ENCODE results near the gene DLG2.

The DLG2 gene

DNA sequence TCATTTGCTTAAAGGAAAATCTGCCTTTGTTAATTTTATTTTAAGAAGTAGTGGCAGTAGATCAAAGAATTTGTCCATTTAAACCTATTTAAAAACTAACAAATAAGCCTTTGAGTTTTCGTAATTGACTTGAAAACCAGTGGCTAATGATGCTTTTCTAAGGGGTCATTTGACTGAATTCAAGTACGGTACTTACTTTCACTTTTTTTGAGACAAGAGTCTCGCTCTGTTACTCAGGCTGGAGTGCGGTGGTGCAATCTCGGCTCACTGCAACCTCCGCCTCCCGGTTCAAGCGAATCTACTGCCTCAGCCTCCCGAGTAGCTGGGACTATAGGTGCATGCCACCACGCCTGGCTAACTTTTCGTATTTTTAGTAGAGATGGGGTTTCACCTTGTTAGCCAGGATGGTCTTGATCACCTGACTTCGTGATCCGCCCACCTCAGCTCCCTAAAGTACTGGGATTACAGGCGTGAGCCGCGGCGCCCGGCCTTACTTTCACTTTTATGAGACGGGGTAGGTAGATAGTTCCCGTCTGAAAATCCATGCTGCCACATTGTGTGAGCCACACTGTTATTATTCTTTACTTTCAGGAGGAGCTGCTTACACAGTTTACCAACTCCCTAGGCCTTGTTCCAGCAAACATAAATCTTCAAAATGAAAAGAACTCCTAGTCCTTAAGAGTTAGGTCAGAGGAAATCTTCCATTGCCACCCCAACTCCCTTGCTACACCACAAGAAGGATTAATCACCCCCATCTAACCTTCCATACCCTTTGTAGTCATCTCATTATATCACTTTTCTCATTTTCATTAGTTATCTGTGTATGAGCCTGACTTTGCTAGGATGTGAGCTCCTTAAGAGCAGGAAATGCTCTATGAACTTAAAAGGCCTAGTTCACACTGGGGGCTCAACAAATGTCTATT, 1414.4 kb downstream of the DLG2 start:
- POLR2A ChIA-PET: no interaction called here

GRCh38 chr11:84211896-84212295, 1415.2 kb downstream of the DLG2 start:
- DNase-seq (ENCODE audit: low read depth, low spot score): no peak
- no peak overlapping the region for H3K4me3 ChIP-seq (ENCODE audit: low read depth, low read length)
- TF ChIP-seq, protein P1, sequence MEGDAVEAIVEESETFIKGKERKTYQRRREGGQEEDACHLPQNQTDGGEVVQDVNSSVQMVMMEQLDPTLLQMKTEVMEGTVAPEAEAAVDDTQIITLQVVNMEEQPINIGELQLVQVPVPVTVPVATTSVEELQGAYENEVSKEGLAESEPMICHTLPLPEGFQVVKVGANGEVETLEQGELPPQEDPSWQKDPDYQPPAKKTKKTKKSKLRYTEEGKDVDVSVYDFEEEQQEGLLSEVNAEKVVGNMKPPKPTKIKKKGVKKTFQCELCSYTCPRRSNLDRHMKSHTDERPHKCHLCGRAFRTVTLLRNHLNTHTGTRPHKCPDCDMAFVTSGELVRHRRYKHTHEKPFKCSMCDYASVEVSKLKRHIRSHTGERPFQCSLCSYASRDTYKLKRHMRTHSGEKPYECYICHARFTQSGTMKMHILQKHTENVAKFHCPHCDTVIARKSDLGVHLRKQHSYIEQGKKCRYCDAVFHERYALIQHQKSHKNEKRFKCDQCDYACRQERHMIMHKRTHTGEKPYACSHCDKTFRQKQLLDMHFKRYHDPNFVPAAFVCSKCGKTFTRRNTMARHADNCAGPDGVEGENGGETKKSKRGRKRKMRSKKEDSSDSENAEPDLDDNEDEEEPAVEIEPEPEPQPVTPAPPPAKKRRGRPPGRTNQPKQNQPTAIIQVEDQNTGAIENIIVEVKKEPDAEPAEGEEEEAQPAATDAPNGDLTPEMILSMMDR (IDR thresholded peaks at IDR 0.05; ENCODE audit: insufficient read depth, low read length, missing control alignments): no peak
- CTCF ChIA-PET: no interaction called here
- POLR2A ChIA-PET: no interaction called here

More for the DNA sequence above, 1414.4 kb downstream of the DLG2 start:
- H3K4me3 ChIP-seq (ENCODE audit: low read depth, low read length): no peak overlapping the region
- no peak for DNase-seq (ENCODE audit: low read depth, low spot score)
- TF ChIP-seq, protein P1 (IDR thresholded peaks at IDR 0.05; ENCODE audit: insufficient read depth, low read length, missing control alignments): no peak
- CTCF ChIA-PET: no interaction called here

GRCh38 chr11:84194696-84195095, 1432.4 kb downstream of the DLG2 start:
- TF ChIP-seq, protein P1 (IDR thresholded peaks at IDR 0.05; ENCODE audit: insufficient read depth, low read length, missing control alignments): no peak
- DNase-seq (ENCODE audit: low read depth, low spot score): no peak
- ChIA-PET POLR2A (no interaction called here), CTCF (no interaction called here)
- no peak overlapping the region for H3K4me3 ChIP-seq (ENCODE audit: low read depth, low read length)

DNA sequence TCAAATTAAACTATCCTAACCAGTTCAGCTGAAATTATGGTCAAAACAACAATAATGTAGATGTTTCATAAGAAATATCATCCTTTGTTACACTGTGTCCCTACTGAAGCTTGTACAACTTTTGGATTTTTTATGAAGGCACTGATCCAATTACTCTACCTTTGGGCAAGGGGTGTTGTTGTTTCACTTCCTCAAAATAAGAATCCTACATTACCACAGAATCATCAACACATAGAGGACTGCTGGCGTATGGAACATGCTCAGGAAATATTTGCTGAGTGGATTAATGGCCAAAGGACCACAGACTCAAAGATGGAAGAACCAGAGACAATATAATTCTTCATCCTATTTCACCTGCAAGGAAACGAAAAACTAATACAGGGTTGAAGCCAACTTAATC, 1433.4 kb downstream of the DLG2 start:
- POLR2A ChIA-PET: no interaction called here
- no peak overlapping the region for H3K4me3 ChIP-seq (ENCODE audit: low read depth, low read length)
- TF ChIP-seq, protein P1 (IDR thresholded peaks at IDR 0.05; ENCODE audit: insufficient read depth, low read length, missing control alignments): no peak
- no peak for DNase-seq (ENCODE audit: low read depth, low spot score)
- CTCF ChIA-PET: no interaction called here

DNA sequence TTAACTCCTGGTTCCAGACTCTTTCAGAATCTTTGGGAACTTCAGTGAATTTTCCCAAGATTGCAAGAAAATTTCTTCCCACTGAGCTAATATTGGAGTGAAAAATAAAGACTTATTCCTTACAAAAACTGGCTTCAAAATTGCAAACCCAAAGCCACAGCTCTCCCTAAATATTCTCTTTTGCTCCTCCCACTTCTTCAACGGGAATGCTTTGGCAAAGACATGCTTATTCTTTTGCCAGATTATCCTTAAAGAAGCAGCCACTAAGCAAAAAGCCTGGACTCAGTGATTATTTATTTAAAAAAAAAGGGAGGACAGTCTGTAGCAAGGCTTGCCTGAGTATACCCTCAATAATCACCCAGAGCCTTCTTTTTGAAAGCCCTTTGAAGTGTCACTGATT, 1438.6 kb downstream of the DLG2 start:
- TF ChIP-seq, protein P1 (IDR thresholded peaks at IDR 0.05; ENCODE audit: insufficient read depth, low read length, missing control alignments): no peak
- no peak overlapping the region for H3K4me3 ChIP-seq (ENCODE audit: low read depth, low read length)
- POLR2A ChIA-PET: no interaction called here
- no peak for DNase-seq (ENCODE audit: low read depth, low spot score)
- CTCF ChIA-PET: no interaction called here

DNA sequence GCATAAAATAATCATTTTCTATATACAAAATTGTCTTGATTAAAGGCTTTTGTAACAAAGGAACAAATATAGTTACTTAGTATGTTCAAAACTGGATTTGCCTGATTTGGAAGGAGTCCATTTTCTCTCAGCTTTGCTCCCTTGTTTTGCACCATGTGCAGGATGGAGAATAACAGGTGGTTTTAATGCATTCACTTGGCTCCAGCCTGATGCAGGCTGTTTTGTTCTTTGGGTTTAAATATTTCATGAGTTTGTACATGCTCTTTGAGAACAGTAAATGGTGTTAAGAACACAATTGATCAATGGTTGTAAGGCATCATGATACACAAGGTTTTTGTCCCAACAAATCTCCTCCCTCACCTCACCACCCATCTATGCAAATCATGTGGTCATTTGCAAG, 1454.1 kb downstream of the DLG2 start:
- ChIA-PET POLR2A (no interaction called here), CTCF (no interaction called here)
- TF ChIP-seq, protein P1 (IDR thresholded peaks at IDR 0.05; ENCODE audit: insufficient read depth, low read length, missing control alignments): no peak
- no peak for DNase-seq (ENCODE audit: low read depth, low spot score)
- no peak overlapping the region for H3K4me3 ChIP-seq (ENCODE audit: low read depth, low read length)
